ENCODE data around the gene ZNF263. TPM values are rescaled to one million over a fixed set of nuclear protein-coding genes. Genes with fewer than 3 reads are reported as not detected.

Gene ZNF263
- total and polyA plus RNA-seq, 9 of the 15 experiments (the other 6 are each of a cell fraction or from before 2014, with no cell fraction given) = 4.6 to 48.3 (median 31.8) TPM

DNA sequence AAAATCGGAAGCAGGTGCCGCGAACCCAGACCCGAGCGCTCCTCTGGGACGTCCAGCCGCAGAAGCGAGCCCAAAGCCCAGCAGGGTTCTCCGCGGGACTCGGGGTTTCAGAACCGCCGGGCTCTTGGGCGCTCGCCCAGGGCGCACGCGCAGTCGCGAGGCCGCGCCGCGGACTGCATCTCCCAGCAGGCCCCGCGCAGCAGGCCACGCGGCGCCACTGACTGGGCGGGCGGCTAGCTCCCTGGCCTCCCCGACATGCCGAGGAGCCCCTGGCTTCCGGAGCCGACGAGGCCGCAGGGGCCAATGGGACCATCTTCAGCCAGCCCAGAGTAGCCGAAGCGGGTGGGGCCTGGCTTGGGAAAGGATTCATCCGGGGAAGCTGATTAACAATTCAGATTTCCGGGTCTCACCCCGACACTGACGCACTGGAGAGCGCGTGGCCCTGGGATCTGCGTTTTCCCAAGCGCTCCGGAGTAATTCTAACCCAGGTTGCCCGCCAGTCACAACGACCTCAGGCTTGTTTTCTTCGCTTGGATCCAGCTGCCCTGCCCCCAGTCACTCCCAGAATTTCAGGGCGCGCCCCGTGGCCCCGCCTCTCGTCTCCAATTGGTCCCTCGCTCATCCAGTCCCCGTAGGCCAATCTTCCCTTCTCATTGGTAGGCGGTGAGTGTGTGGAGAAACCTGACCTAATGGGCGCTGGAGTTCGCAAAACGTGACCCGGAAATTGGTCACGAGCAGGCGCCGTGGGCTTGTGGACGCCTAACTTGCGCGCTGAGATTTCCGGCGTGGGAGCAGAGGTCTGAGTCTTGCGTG, at the start of gene ZNF263 (continued):
- TF ChIP-seq, protein P1, sequence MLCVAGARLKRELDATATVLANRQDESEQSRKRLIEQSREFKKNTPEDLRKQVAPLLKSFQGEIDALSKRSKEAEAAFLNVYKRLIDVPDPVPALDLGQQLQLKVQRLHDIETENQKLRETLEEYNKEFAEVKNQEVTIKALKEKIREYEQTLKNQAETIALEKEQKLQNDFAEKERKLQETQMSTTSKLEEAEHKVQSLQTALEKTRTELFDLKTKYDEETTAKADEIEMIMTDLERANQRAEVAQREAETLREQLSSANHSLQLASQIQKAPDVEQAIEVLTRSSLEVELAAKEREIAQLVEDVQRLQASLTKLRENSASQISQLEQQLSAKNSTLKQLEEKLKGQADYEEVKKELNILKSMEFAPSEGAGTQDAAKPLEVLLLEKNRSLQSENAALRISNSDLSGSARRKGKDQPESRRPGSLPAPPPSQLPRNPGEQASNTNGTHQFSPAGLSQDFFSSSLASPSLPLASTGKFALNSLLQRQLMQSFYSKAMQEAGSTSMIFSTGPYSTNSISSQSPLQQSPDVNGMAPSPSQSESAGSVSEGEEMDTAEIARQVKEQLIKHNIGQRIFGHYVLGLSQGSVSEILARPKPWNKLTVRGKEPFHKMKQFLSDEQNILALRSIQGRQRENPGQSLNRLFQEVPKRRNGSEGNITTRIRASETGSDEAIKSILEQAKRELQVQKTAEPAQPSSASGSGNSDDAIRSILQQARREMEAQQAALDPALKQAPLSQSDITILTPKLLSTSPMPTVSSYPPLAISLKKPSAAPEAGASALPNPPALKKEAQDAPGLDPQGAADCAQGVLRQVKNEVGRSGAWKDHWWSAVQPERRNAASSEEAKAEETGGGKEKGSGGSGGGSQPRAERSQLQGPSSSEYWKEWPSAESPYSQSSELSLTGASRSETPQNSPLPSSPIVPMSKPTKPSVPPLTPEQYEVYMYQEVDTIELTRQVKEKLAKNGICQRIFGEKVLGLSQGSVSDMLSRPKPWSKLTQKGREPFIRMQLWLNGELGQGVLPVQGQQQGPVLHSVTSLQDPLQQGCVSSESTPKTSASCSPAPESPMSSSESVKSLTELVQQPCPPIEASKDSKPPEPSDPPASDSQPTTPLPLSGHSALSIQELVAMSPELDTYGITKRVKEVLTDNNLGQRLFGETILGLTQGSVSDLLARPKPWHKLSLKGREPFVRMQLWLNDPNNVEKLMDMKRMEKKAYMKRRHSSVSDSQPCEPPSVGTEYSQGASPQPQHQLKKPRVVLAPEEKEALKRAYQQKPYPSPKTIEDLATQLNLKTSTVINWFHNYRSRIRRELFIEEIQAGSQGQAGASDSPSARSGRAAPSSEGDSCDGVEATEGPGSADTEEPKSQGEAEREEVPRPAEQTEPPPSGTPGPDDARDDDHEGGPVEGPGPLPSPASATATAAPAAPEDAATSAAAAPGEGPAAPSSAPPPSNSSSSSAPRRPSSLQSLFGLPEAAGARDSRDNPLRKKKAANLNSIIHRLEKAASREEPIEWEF (CRISPR knock-in tag; IDR thresholded peaks at IDR 0.05) = peak; percentile 69; the same call in 1 of the 2 replicates
- TF ChIP-seq PHF20 (IDR thresholded peaks at IDR 0.05; ENCODE audit: partially characterized antibody) (peak; percentile 95), SAP30 (IDR thresholded peaks at IDR 0.05; ENCODE audit: borderline replicate concordance, insufficient read depth, low read depth, low read length, poor library complexity, severe bottlenecking) (no peak), SIN3B (IDR thresholded peaks at IDR 0.05; ENCODE audit: low read depth) (peak; percentile 95), THRAP3 (IDR thresholded peaks at IDR 0.05; ENCODE audit: borderline replicate concordance) (no peak), NFATC3 (IDR thresholded peaks at IDR 0.05) (no peak), GABPB1 (CRISPR knock-in tag; IDR thresholded peaks at IDR 0.05) (peak; percentile 95), ZNF175 (CRISPR knock-in tag; IDR thresholded peaks at IDR 0.05; ENCODE audit: low read depth) (peak; percentile 83), YY1 (IDR thresholded peaks at IDR 0.05; ENCODE audit: borderline replicate concordance in 1 of 3, control insufficient read depth in 1 of 3, extremely low read depth in 1 of 3, insufficient read depth in 3 of 3, insufficient read length in 1 of 3, insufficient replicate concordance in 2 of 3, low read depth in 1 of 3, low read length in 2 of 3) (peak in 2 of 3 experiments; percentile 37 to 52), E2F6 (IDR thresholded peaks at IDR 0.05; ENCODE audit: borderline replicate concordance in 1 of 2, extremely low read depth in 1 of 2, insufficient read depth in 1 of 2, insufficient read length in 1 of 2, low read depth in 1 of 2, low read length in 1 of 2, poor library complexity in 1 of 2, severe bottlenecking in 1 of 2) (peak; percentile 91 to 96), ZC3H11A (IDR thresholded peaks at IDR 0.05; ENCODE audit: low read depth, low read length) (0 out of 2 replicates have a peak, but pooled peaks have one; percentile 36), CBX1 (IDR thresholded peaks at IDR 0.05; ENCODE audit: low read depth) (peak; percentile 85)
- TF ChIP-seq, protein P2, sequence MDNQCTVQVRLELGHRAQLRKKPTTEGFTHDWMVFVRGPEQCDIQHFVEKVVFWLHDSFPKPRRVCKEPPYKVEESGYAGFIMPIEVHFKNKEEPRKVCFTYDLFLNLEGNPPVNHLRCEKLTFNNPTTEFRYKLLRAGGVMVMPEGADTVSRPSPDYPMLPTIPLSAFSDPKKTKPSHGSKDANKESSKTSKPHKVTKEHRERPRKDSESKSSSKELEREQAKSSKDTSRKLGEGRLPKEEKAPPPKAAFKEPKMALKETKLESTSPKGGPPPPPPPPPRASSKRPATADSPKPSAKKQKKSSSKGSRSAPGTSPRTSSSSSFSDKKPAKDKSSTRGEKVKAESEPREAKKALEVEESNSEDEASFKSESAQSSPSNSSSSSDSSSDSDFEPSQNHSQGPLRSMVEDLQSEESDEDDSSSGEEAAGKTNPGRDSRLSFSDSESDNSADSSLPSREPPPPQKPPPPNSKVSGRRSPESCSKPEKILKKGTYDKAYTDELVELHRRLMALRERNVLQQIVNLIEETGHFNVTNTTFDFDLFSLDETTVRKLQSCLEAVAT (IDR thresholded peaks at IDR 0.05) = peak in 1 of 2 experiments; percentile 69; a peak in 2 of 4 replicates
- TF ChIP-seq, protein P3, sequence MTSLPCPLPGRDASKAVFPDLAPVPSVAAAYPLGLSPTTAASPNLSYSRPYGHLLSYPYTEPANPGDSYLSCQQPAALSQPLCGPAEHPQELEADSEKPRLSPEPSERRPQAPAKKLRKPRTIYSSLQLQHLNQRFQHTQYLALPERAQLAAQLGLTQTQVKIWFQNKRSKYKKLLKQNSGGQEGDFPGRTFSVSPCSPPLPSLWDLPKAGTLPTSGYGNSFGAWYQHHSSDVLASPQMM (CRISPR knock-in tag; IDR thresholded peaks at IDR 0.05) = no peak
- TF ChIP-seq, protein P4, sequence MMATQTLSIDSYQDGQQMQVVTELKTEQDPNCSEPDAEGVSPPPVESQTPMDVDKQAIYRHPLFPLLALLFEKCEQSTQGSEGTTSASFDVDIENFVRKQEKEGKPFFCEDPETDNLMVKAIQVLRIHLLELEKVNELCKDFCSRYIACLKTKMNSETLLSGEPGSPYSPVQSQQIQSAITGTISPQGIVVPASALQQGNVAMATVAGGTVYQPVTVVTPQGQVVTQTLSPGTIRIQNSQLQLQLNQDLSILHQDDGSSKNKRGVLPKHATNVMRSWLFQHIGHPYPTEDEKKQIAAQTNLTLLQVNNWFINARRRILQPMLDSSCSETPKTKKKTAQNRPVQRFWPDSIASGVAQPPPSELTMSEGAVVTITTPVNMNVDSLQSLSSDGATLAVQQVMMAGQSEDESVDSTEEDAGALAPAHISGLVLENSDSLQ (IDR thresholded peaks at IDR 0.05) = peak; percentile 83
